Gastrocnemius medialis (tissue), 4 donors: ENCODE data around the gene SNCA. TPM values are rescaled to one million over a fixed set of nuclear protein-coding genes. Genes with fewer than 3 reads are reported as not detected.

Experiments used
- ATAC-seq, 2 donors: fragments of 150-250 bp; one replicate each; pipeline ENCODE4 v1.9.1; 2016
- DNase-seq, 2 donors: peaks; one replicate each; pipeline ENCODE4 v3.0.0-alpha.2; 2019
- H3K27ac ChIP-seq, 4 donors: fragments of 200-600 bp; sonication (generic); 1 replicate in 1 of 4; 2 replicates in 3 of 4; pipeline ENCODE4 v1.5.1; 2016 to 2018; ENCODE audit warnings: mild to moderate bottlenecking in 2 of 4, moderate library complexity in 1 of 4
- H3K27me3 ChIP-seq, 3 donors: fragments of 200-600 bp; sonication (generic) in 2 of 3; 1 replicate in 1 of 3; 2 replicates in 2 of 3; pipeline versions ENCODE4 v1.5.1 to v1.6.0; 2016 to 2019; ENCODE audit warnings: mild to moderate bottlenecking in 1 of 3, moderate library complexity in 1 of 3
- H3K36me3 ChIP-seq, 2 donors: fragments of 200-600 bp; sonication (generic) in 1 of 2; one replicate each; pipeline ENCODE4 v1.5.1; 2017 to 2018
- H3K4me1 ChIP-seq, 2 donors: fragments of 200-600 bp; sonication (generic) in 1 of 2; one replicate each; pipeline ENCODE4 v1.5.1; 2016 to 2017; ENCODE audit warnings: mild to moderate bottlenecking in 2 of 2
- H3K4me3 ChIP-seq, 4 donors: fragments of 200-600 bp; sonication (generic) in 3 of 4; 1 replicate in 1 of 4; 2 replicates in 3 of 4; pipeline ENCODE4 v1.5.1; 2016 to 2019; ENCODE audit warnings: mild to moderate bottlenecking in 2 of 4
- H3K9me3 ChIP-seq, 3 donors: fragments of 200-600 bp; sonication (generic) in 2 of 3; 1 replicate in 1 of 3; 2 replicates in 2 of 3; pipeline ENCODE4 v1.5.1; 2016 to 2019
- CTCF ChIP-seq, 5 experiments: fragments of 450-650 bp in 3 of 5; fragments of 200-600 bp in 2 of 5; sonication (generic) in 2 of 5; IDR thresholded peaks in 4 of 5; conservative IDR thresholded peaks in 1 of 5; 1 replicate in 4 of 5; 2 replicates in 1 of 5; pipeline ENCODE4 v1.5.1; 2016 to 2019; ENCODE audit warnings: antibody characterized with exemption in 5 of 5, mild to moderate bottlenecking in 3 of 5, moderate library complexity in 3 of 5
- POLR2A ChIP-seq, 2 donors: fragments of 450-650 bp; IDR thresholded peaks; one replicate each; pipeline ENCODE4 v1.6.1; 2017; ENCODE audit warnings: antibody characterized with exemption in 2 of 2, mild to moderate bottlenecking in 2 of 2, moderate library complexity in 2 of 2
- in situ Hi-C, 4 donors: fragments of 200-750 bp; cut with MboI; loops; one replicate each; pipeline versions ENCODE4 v1.15.0 to v1.8.0; 2017; ENCODE audit warnings: low sequenced_read_pairs in 4 of 4
- intact Hi-C: fragments of 100-400 bp; cut with DNase I; formaldehyde crosslinking; loops from one replicate; pipeline ENCODE4 v1.15.1; 2023; ENCODE audit warnings: low total_unique reads
- total RNA-seq, 4 donors: library from RNA; depleted of rRNA; stranded (reverse); fragments of >200 nt; gene quantifications; one replicate each; pipeline versions ENCODE4 v1.1.0 to v1.2.3, GENCODE V29; 2016

Gene SNCA
- total RNA-seq, 4 donors from 2014 or later: 0.73 to 1.7 (median 1.1) TPM; not detected in 1

GRCh38 chr4:89788206-89789072 lies 48.5 kb downstream of the SNCA start:
- Histone ChIP-seq H3K27ac (no peak overlapping the region), H3K4me3 (no peak overlapping the region), H3K27me3 (no peaks in the 10 kb centered on the region), H3K4me1 (no peaks in the 10 kb centered on the region), H3K36me3 (no peaks in the 10 kb centered on the region), H3K9me3 (no peaks in the 10 kb centered on the region)
- no peak for TF ChIP-seq CTCF (IDR thresholded peaks at IDR 0.05 in 4 of 5, conservative IDR thresholded peaks at IDR 0.05 in 1 of 5)
- no peak for TF ChIP-seq POLR2A (IDR thresholded peaks at IDR 0.05)
- in situ Hi-C loops: no loop called here
- intact Hi-C loops: no loop called here
- no peak for ATAC-seq
- no peak for DNase-seq

- in situ Hi-C loops (no loop called here), intact Hi-C loops (no loop called here)
- no peak overlapping the region for H3K27ac ChIP-seq
- H3K4me3 ChIP-seq: no peak overlapping the region
- no peaks in the 10 kb centered on the region for H3K4me1 ChIP-seq
- no peak for TF ChIP-seq POLR2A (IDR thresholded peaks at IDR 0.05)
- no peaks in the 10 kb centered on the region for H3K36me3 ChIP-seq
- H3K9me3 ChIP-seq: no peaks in the 10 kb centered on the region
- DNase-seq (no peak), ATAC-seq (no peak)
- no peaks in the 10 kb centered on the region for H3K27me3 ChIP-seq
These were observed 52.2 kb downstream of the SNCA start for GRCh38 chr4:89784686-89785231.

GRCh38 chr4:89781321-89781720 lies 55.6 kb downstream of the SNCA start:
- H3K27me3 ChIP-seq: no peaks in the 10 kb centered on the region
- H3K27ac ChIP-seq: no peak overlapping the region
- intact Hi-C loops: no loop called here
- no peaks in the 10 kb centered on the region for H3K9me3 ChIP-seq
- DNase-seq: no peak
- H3K36me3 ChIP-seq: no peaks in the 10 kb centered on the region
- TF ChIP-seq POLR2A (IDR thresholded peaks at IDR 0.05) (no peak), CTCF (IDR thresholded peaks at IDR 0.05 in 4 of 5, conservative IDR thresholded peaks at IDR 0.05 in 1 of 5) (no peak)
- no peak overlapping the region for H3K4me3 ChIP-seq
- in situ Hi-C loops: no loop called here
- ATAC-seq: no peak
- H3K4me1 ChIP-seq: no peaks in the 10 kb centered on the region

- ATAC-seq (no peak), DNase-seq (no peak)
- no peaks in the 10 kb centered on the region for H3K27me3 ChIP-seq
- no peaks in the 10 kb centered on the region for H3K36me3 ChIP-seq
- TF ChIP-seq CTCF (IDR thresholded peaks at IDR 0.05 in 4 of 5, conservative IDR thresholded peaks at IDR 0.05 in 1 of 5) (no peak), POLR2A (IDR thresholded peaks at IDR 0.05) (no peak)
- no peaks in the 10 kb centered on the region for H3K4me1 ChIP-seq
- no peak overlapping the region for H3K4me3 ChIP-seq
- H3K27ac ChIP-seq: no peak overlapping the region
- in situ Hi-C loops (no loop called here), intact Hi-C loops (no loop called here)
- H3K9me3 ChIP-seq: no peaks in the 10 kb centered on the region
These were observed 63.2 kb downstream of the SNCA start for GRCh38 chr4:89773805-89774204.

- no peaks in the 10 kb centered on the region for H3K27me3 ChIP-seq
- no peak overlapping the region for H3K27ac ChIP-seq
- H3K36me3 ChIP-seq: no peaks in the 10 kb centered on the region
- in situ Hi-C loops: no loop called here
- H3K4me3 ChIP-seq: no peak overlapping the region
- intact Hi-C loops: no loop called here
- H3K4me1 ChIP-seq: no peaks in the 10 kb centered on the region
- DNase-seq: no peak
- no peaks in the 10 kb centered on the region for H3K9me3 ChIP-seq
- ATAC-seq: no peak
- no peak for TF ChIP-seq POLR2A (IDR thresholded peaks at IDR 0.05)
- TF ChIP-seq CTCF (IDR thresholded peaks at IDR 0.05 in 4 of 5, conservative IDR thresholded peaks at IDR 0.05 in 1 of 5): no peak
These were observed 67.1 kb downstream of the SNCA start for GRCh38 chr4:89769856-89770255.
